ENCODE measurements around the gene SDF2.
"Not testable (repeated sequence)": the region's sequence is repeated elsewhere in the genome, so short reads cannot be mapped to it uniquely, and the experiment has no call there.

The SDF2 gene

GRCh38 chr17:28610376-28610775, 51.3 kb downstream of the SDF2 start:
- 91 to 97% methylated on average over 7 to 8 of the region's 8 CpGs for WGBS, 2 experiments (ENCODE audit: insufficient coverage in 2 of 2)
- no peak overlapping the region for H3K4me3 ChIP-seq (ENCODE audit: extremely low read depth, insufficient read depth, low read length, poor library complexity, severe bottlenecking)
- H3K4me1 ChIP-seq (ENCODE audit: control insufficient read depth, insufficient read depth, low read length, poor library complexity, severe bottlenecking) = no peaks in the 10 kb centered on the region
- H3K36me3 ChIP-seq (ENCODE audit: control insufficient read depth, insufficient read depth, low read length) = peaks cover 88% of the 10 kb centered on the region
- no peak overlapping the region for H3K27ac ChIP-seq (ENCODE audit: low read depth, low read length, severe bottlenecking)
- no peaks in the 10 kb centered on the region for H3K9me3 ChIP-seq (ENCODE audit: control insufficient read depth, low read length)

- not testable (repeated sequence) for H3K4me3 ChIP-seq (ENCODE audit: extremely low read depth, insufficient read depth, low read length, poor library complexity, severe bottlenecking); H3K4me1 ChIP-seq (ENCODE audit: control insufficient read depth, insufficient read depth, low read length, poor library complexity, severe bottlenecking); H3K9me3 ChIP-seq (ENCODE audit: control insufficient read depth, low read length); H3K27ac ChIP-seq (ENCODE audit: low read depth, low read length, severe bottlenecking)
- H3K36me3 ChIP-seq (ENCODE audit: control insufficient read depth, insufficient read depth, low read length) = peaks cover 31% of the 10 kb centered on the region
- 100% methylated on average over 1 of the region's 31 CpGs; no CpG with 5 or more reads in 1 of the 2 experiments for WGBS, 2 experiments (ENCODE audit: insufficient coverage in 2 of 2)
Measured at GRCh38 chr17:28604031-28604430, 57.7 kb downstream of the SDF2 start.

GRCh38 chr17:28599311-28600184, 62.2 kb downstream of the SDF2 start:
- WGBS, 2 experiments (ENCODE audit: insufficient coverage in 2 of 2) = 30 to 38% methylated on average over 36 to 37 of the region's 40 CpGs

GRCh38 chr17:28598799-28599310, 62.9 kb downstream of the SDF2 start, which contains the start of gene SPAG5:
SPAG5 (minus strand) TSS chr17:28599025; CDS start chr17:28598946, 79 bp downstream.
- WGBS, 2 experiments (ENCODE audit: insufficient coverage in 2 of 2) = 0% methylated on average over 37 to 41 of the region's 44 CpGs
- Histone ChIP-seq H3K4me3 (ENCODE audit: extremely low read depth, insufficient read depth, low read length, poor library complexity, severe bottlenecking) (peak within 1 kb of the TSS; percentile 74), H3K9me3 (ENCODE audit: control insufficient read depth, low read length) (no peaks in the 10 kb centered on the region), H3K4me1 (ENCODE audit: control insufficient read depth, insufficient read depth, low read length, poor library complexity, severe bottlenecking) (peaks cover 9% of the 10 kb centered on the region), H3K27ac (ENCODE audit: low read depth, low read length, severe bottlenecking) (peak within 1 kb of the TSS; percentile 89), H3K36me3 (ENCODE audit: control insufficient read depth, insufficient read depth, low read length) (peaks cover 29% of the 10 kb centered on the region)

More at GRCh38 chr17:28599311-28600184, 62.2 kb downstream of the SDF2 start:
- peaks cover 22% of the 10 kb centered on the region for H3K36me3 ChIP-seq (ENCODE audit: control insufficient read depth, insufficient read depth, low read length)
- H3K4me3 ChIP-seq (ENCODE audit: extremely low read depth, insufficient read depth, low read length, poor library complexity, severe bottlenecking) = peak overlapping the region; percentile 74
- peaks cover 9% of the 10 kb centered on the region for H3K4me1 ChIP-seq (ENCODE audit: control insufficient read depth, insufficient read depth, low read length, poor library complexity, severe bottlenecking)
- peak overlapping the region; percentile 89 for H3K27ac ChIP-seq (ENCODE audit: low read depth, low read length, severe bottlenecking)
- H3K9me3 ChIP-seq (ENCODE audit: control insufficient read depth, low read length) = no peaks in the 10 kb centered on the region

- peak overlapping the region; percentile 74 for H3K4me3 ChIP-seq (ENCODE audit: extremely low read depth, insufficient read depth, low read length, poor library complexity, severe bottlenecking)
- WGBS, 2 experiments (ENCODE audit: insufficient coverage in 2 of 2) = 0 to 10% methylated on average over 8 to 14 of the region's 17 CpGs
- H3K9me3 ChIP-seq (ENCODE audit: control insufficient read depth, low read length) = no peaks in the 10 kb centered on the region
- peaks cover 9% of the 10 kb centered on the region for H3K4me1 ChIP-seq (ENCODE audit: control insufficient read depth, insufficient read depth, low read length, poor library complexity, severe bottlenecking)
- H3K36me3 ChIP-seq (ENCODE audit: control insufficient read depth, insufficient read depth, low read length) = peaks cover 31% of the 10 kb centered on the region
- H3K27ac ChIP-seq (ENCODE audit: low read depth, low read length, severe bottlenecking) = peak overlapping the region; percentile 89
Measured at GRCh38 chr17:28598389-28598788, 63.3 kb downstream of the SDF2 start.

Measured in mesodermal cell (in vitro differentiated cells).